ENCODE results near the gene FOXP1.

FOXP1 gene

GRCh38 chr3:71371282-71371681 is 212.2 kb downstream of the FOXP1 start:
- DNase-seq (ENCODE audit: low read depth): peak; percentile 63
- no peak overlapping the region for H3K4me3 ChIP-seq (ENCODE audit: low read length)
- TF ChIP-seq, protein P1, sequence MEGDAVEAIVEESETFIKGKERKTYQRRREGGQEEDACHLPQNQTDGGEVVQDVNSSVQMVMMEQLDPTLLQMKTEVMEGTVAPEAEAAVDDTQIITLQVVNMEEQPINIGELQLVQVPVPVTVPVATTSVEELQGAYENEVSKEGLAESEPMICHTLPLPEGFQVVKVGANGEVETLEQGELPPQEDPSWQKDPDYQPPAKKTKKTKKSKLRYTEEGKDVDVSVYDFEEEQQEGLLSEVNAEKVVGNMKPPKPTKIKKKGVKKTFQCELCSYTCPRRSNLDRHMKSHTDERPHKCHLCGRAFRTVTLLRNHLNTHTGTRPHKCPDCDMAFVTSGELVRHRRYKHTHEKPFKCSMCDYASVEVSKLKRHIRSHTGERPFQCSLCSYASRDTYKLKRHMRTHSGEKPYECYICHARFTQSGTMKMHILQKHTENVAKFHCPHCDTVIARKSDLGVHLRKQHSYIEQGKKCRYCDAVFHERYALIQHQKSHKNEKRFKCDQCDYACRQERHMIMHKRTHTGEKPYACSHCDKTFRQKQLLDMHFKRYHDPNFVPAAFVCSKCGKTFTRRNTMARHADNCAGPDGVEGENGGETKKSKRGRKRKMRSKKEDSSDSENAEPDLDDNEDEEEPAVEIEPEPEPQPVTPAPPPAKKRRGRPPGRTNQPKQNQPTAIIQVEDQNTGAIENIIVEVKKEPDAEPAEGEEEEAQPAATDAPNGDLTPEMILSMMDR (IDR thresholded peaks at IDR 0.05; ENCODE audit: insufficient read depth, low read depth, low read length, missing control alignments): no peak

DNA sequence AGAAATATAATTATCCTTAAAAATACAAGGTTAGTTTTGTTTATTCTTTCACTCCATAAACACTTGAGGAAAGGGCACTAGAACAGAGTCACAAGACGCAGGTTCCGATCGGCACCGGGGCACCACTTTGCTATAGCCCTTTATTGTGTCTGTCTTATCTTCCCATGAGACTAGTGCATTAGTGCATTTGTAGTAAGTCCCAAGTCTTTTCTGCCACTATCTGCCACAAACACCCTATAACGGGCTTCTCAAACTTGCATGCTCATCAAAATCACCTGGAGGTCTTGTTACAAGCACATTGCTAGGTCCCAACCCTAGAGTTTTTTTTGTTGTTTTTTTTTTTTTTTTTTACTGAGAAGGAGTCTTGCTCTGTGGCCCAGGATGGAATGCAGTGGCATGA is 213.1 kb downstream of the FOXP1 start:
- H3K4me3 ChIP-seq (ENCODE audit: low read length): no peak overlapping the region
- TF ChIP-seq, protein P1 (IDR thresholded peaks at IDR 0.05; ENCODE audit: insufficient read depth, low read depth, low read length, missing control alignments): no peak
- DNase-seq (ENCODE audit: low read depth): no peak

DNA sequence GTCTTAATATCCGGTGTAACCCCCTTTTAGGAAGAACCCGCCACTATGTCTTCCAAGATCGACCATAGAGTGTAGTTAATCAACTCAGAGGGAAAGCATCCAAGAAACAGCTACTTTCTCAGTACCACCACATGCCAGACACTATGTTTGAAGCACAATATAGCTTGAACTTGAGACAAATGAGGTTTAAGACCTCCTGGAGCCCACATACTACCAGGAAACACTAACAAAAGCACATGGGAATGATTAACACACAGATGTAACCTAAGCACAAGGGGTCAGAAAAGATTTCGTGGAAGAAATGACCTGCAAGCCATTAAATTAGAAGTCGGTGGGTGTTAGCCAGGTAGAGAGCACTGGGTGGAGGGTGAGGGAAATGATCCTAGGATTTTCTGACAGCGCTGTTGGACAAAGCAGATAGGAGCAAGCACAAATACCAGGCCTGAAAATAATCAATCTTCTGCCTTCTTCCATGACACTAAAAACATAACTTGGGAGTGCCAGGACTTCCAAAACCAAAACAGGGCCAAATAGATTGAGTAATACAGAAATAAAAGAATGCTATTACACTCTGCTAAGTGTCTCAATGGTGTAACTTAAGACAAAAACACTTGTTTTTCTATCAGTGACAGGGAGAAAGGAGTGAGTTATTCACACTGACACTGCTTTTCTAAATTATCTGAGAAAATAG is 213.7 kb downstream of the FOXP1 start:
- TF ChIP-seq, protein P1 (IDR thresholded peaks at IDR 0.05; ENCODE audit: insufficient read depth, low read depth, low read length, missing control alignments): no peak
- H3K4me3 ChIP-seq (ENCODE audit: low read length): no peak overlapping the region
- no peak for DNase-seq (ENCODE audit: low read depth)

- no peak overlapping the region for H3K4me3 ChIP-seq (ENCODE audit: low read length)
- TF ChIP-seq, protein P1 (IDR thresholded peaks at IDR 0.05; ENCODE audit: insufficient read depth, low read depth, low read length, missing control alignments): no peak
- no peak for DNase-seq (ENCODE audit: low read depth)
These were observed 216.4 kb downstream of the FOXP1 start for GRCh38 chr3:71366988-71367604.

DNA sequence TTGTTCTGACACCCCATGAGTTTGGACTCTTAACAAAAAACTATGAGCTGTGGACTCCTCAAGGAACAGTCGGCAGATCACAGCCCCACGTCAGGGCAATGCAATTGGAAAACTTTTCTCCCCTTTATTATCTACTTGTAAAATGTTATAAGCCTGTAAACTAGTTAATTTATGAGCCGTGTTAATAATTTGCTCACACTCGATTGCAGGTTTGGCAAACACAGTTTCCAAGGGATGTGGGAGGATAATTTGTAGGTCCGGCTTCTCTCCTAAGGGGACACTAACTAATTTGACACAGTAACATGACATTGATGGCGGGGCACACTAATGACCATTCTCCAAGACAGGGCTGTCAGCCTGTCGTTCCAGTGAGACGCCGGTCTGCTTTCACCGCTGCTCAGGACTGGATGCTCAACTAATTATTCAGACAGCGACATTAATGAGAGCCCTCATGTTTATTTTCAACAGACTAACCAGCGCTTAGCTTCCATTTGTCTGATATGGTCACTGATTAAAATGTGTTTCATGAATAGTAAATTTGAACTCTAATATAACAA is 222.1 kb downstream of the FOXP1 start:
- TF ChIP-seq, protein P1 (IDR thresholded peaks at IDR 0.05; ENCODE audit: insufficient read depth, low read depth, low read length, missing control alignments): no peak
- DNase-seq (ENCODE audit: low read depth): no peak
- H3K4me3 ChIP-seq (ENCODE audit: low read length): no peak overlapping the region

- TF ChIP-seq, protein P1 (IDR thresholded peaks at IDR 0.05; ENCODE audit: insufficient read depth, low read depth, low read length, missing control alignments): no peak
- DNase-seq (ENCODE audit: low read depth): no peak
- no peak overlapping the region for H3K4me3 ChIP-seq (ENCODE audit: low read length)
These were observed 222.8 kb downstream of the FOXP1 start for GRCh38 chr3:71360764-71361163.

Data from epithelial cell of esophagus (primary cell).